Fibroblast of lung (primary cell): ENCODE data around the gene ERLIN1. TPM values are rescaled to one million over a fixed set of nuclear protein-coding genes. Genes with fewer than 3 reads are reported as not detected.

Experiments used
- DNase-seq, 2 donors: peaks; one replicate each; pipeline versions ENCODE4 v3.0.0 to v3.0.0-alpha.2; 2010; ENCODE audit warnings: low read depth in 2 of 2
- H2AFZ ChIP-seq: 2 replicates; pipeline ENCODE4 v1.5.1; 2012; ENCODE audit warnings: low read length, control low read depth, inconsistent platforms
- H3K27ac ChIP-seq: 2 replicates; pipeline ENCODE4 v1.5.1; 2011; ENCODE audit warnings: low read length, control low read depth; ENCODE audit not compliant: insufficient read depth
- H3K27me3 ChIP-seq: 2 replicates; pipeline ENCODE4 v1.5.1; 2011; ENCODE audit warnings: mild to moderate bottlenecking, low read length; ENCODE audit not compliant: control insufficient read depth, insufficient read depth
- H3K36me3 ChIP-seq: 2 replicates; pipeline ENCODE4 v1.5.1; 2011; ENCODE audit warnings: low read length; ENCODE audit not compliant: control insufficient read depth, insufficient read depth
- H3K4me1 ChIP-seq: 2 replicates; pipeline ENCODE4 v1.5.1; 2011; ENCODE audit warnings: low read length; ENCODE audit not compliant: control insufficient read depth, insufficient read depth; ENCODE audit errors: extremely low read depth
- H3K4me2 ChIP-seq: 2 replicates; pipeline ENCODE4 v1.5.1; 2011; ENCODE audit warnings: low read length, control low read depth; ENCODE audit not compliant: insufficient read depth; ENCODE audit errors: extremely low read depth
- H3K4me3 ChIP-seq, 4 experiments: fragments of 200-600 bp in 1 of 4; sonication (generic) in 1 of 4; replicated peaks in 1 of 4; 2 replicates each; pipeline ENCODE4 v1.5.1; 2011 to 2016; ENCODE audit warnings: low read length in 4 of 4, low read depth in 3 of 4, mild to moderate bottlenecking in 3 of 4, control low read depth in 2 of 4, inconsistent platforms in 1 of 4, mixed read lengths in 1 of 4; ENCODE audit not compliant: insufficient read depth in 1 of 4; ENCODE audit errors: control extremely low read depth in 1 of 4
- H3K79me2 ChIP-seq: 2 replicates; pipeline ENCODE4 v1.5.1; 2012; ENCODE audit warnings: mild to moderate bottlenecking, low read length, inconsistent platforms; ENCODE audit not compliant: control insufficient read depth, insufficient read depth
- H3K9ac ChIP-seq: 2 replicates; pipeline ENCODE4 v1.5.1; 2011; ENCODE audit warnings: mild to moderate bottlenecking, low read length, control low read depth; ENCODE audit not compliant: insufficient read depth
- H3K9me3 ChIP-seq: 2 replicates; pipeline ENCODE4 v1.5.1; 2012; ENCODE audit warnings: low read depth, low read length; ENCODE audit not compliant: control insufficient read depth, insufficient read depth
- H4K20me1 ChIP-seq: 2 replicates; pipeline ENCODE4 v1.5.1; 2011; ENCODE audit warnings: low read length; ENCODE audit not compliant: control insufficient read depth, insufficient read depth; ENCODE audit errors: extremely low read depth
- EZH2 ChIP-seq: IDR thresholded peaks from 2 replicates; pipeline ENCODE4 v1.5.1; 2012; ENCODE audit warnings: low read length, control low read depth, mild to moderate bottlenecking; ENCODE audit errors: missing control alignments
- polyA plus RNA-seq, 2 donors: library from polyadenylated mRNA; depleted of rRNA in 1 of 2; stranded (reverse) in 1 of 2; unstranded in 1 of 2; fragments of >200 nt; gene quantifications; 2 replicates each; pipeline ENCODE4 v1.2.1, GENCODE V29; 2011 to 2012; ENCODE audit warnings: missing spikeins in 1 of 2
- total RNA-seq: library from RNA; depleted of rRNA; stranded (reverse); fragments of >200 nt; gene quantifications from 2 replicates; pipeline ENCODE4 v1.2.1, GENCODE V29; 2014
- TF ChIP-seq, protein P1 (sequence below), 2 donors: IDR thresholded peaks in 1 of 2; conservative IDR thresholded peaks in 1 of 2; 1 replicate in 1 of 2; 2 replicates in 1 of 2; pipeline ENCODE4 v1.5.1; 2011 to 2012; ENCODE audit warnings: low read length in 2 of 2, control low read depth in 1 of 2, inconsistent platforms in 1 of 2, low read depth in 1 of 2, mild to moderate bottlenecking in 1 of 2

The ERLIN1 gene
- total and polyA plus RNA-seq, 2 donors (not counting 1 experiment from before 2014, with no cell fraction given), result 52.8 to 74.7 TPM

DNA sequence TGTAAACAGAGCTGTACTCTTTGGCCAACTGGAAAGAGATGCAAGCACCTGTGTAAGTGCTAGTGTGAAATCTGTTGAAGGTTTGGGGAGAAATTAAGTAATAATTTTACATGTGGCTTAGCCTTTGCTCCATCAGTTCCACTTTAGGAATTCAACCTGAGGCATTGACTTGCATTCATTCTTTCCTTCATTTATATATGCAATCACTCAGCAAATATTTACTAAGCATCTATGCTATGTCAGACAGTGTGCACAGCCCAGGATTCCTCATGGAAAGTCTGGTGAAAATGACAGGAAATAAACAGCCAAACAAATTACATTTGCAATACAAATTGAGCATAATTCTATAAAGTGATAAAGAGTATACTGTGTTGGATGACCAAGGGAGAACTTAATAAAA lies 50.3 kb downstream of the ERLIN1 start:
- no peak for DNase-seq
- H3K79me2 ChIP-seq, result no peaks in the 10 kb centered on the region
- no peak for TF ChIP-seq EZH2
- TF ChIP-seq, protein P1, sequence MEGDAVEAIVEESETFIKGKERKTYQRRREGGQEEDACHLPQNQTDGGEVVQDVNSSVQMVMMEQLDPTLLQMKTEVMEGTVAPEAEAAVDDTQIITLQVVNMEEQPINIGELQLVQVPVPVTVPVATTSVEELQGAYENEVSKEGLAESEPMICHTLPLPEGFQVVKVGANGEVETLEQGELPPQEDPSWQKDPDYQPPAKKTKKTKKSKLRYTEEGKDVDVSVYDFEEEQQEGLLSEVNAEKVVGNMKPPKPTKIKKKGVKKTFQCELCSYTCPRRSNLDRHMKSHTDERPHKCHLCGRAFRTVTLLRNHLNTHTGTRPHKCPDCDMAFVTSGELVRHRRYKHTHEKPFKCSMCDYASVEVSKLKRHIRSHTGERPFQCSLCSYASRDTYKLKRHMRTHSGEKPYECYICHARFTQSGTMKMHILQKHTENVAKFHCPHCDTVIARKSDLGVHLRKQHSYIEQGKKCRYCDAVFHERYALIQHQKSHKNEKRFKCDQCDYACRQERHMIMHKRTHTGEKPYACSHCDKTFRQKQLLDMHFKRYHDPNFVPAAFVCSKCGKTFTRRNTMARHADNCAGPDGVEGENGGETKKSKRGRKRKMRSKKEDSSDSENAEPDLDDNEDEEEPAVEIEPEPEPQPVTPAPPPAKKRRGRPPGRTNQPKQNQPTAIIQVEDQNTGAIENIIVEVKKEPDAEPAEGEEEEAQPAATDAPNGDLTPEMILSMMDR (conservative IDR thresholded peaks at IDR 0.05 in 1 of 2, IDR thresholded peaks at IDR 0.05 in 1 of 2; ENCODE audit: low read depth in 1 of 2, low read length in 2 of 2), result no peak

DNA sequence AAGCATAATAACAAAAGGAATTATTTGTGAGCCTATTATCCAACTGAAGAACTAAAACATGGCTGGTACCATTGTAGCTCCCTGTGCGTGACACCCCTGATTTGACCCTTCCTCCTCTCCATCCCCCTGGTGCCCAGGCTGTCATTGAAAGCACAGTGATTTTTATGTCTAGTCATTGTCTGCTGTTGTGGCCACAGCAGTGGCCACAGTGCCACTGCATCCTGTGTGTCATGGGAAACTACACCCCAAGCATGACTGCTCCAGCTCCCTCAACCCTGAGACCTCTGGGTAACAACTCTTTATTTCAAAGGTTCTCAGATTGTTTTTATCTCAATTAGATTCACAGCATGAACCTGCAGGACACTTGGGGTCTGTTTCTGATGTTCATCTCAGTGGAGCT lies 52.0 kb downstream of the ERLIN1 start:
- Histone ChIP-seq H3K79me2 (no peaks in the 10 kb centered on the region), H3K9ac (no peak overlapping the region), H3K9me3 (no peaks in the 10 kb centered on the region), H3K27me3 (peaks cover 2% of the 10 kb centered on the region), H3K4me1 (no peaks in the 10 kb centered on the region), H3K4me2 (no peak overlapping the region), H3K4me3 (no peak overlapping the region), H4K20me1 (no peaks in the 10 kb centered on the region), H3K36me3 (no peaks in the 10 kb centered on the region), H3K27ac (no peak overlapping the region), H2AFZ (no peak overlapping the region)
- TF ChIP-seq EZH2, result no peak
- TF ChIP-seq, protein P1 (conservative IDR thresholded peaks at IDR 0.05 in 1 of 2, IDR thresholded peaks at IDR 0.05 in 1 of 2; ENCODE audit: low read depth in 1 of 2, low read length in 2 of 2), result no peak
- DNase-seq, result no peak

More for the DNA sequence above, 50.3 kb downstream of the ERLIN1 start:
- no peaks in the 10 kb centered on the region for H3K9me3 ChIP-seq
- no peak overlapping the region for H3K27ac ChIP-seq
- H4K20me1 ChIP-seq, result no peaks in the 10 kb centered on the region
- no peak overlapping the region for H3K9ac ChIP-seq
- H3K4me3 ChIP-seq, result no peak overlapping the region
- no peak overlapping the region for H2AFZ ChIP-seq
- no peaks in the 10 kb centered on the region for H3K36me3 ChIP-seq
- no peaks in the 10 kb centered on the region for H3K4me1 ChIP-seq
- no peak overlapping the region for H3K4me2 ChIP-seq
- peaks cover 7% of the 10 kb centered on the region for H3K27me3 ChIP-seq

DNA sequence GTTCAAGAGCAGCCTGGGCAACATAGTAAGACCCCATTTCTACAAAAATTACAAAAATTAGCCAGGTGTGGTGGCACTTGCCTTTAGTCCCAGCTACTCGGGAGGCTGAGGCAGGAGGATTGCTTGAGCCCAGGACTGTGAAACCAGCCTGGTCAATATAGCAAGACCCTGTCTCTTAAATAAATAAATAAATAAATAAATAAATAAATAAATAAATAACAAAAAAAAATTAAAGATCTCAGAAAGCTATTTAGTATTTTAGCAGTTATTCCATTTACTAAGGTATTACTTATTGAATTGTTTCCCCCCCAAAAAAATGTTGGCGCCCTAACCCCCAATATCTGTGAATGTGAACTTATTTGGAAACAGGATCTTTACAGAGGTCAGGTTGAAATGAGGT lies 53.4 kb downstream of the ERLIN1 start:
- no peak for TF ChIP-seq EZH2
- TF ChIP-seq, protein P1 (conservative IDR thresholded peaks at IDR 0.05 in 1 of 2, IDR thresholded peaks at IDR 0.05 in 1 of 2; ENCODE audit: low read depth in 1 of 2, low read length in 2 of 2), result no peak
- H3K9ac ChIP-seq, result no peak overlapping the region
- DNase-seq, result no peak
- H3K4me3 ChIP-seq, result no peak overlapping the region
- no peaks in the 10 kb centered on the region for H3K4me1 ChIP-seq
- no peaks in the 10 kb centered on the region for H3K9me3 ChIP-seq
- H3K36me3 ChIP-seq, result no peaks in the 10 kb centered on the region
- no peak overlapping the region for H2AFZ ChIP-seq
- peaks cover 2% of the 10 kb centered on the region for H3K27me3 ChIP-seq
- H3K79me2 ChIP-seq, result no peaks in the 10 kb centered on the region
- no peak overlapping the region for H3K4me2 ChIP-seq
- no peaks in the 10 kb centered on the region for H4K20me1 ChIP-seq
- no peak overlapping the region for H3K27ac ChIP-seq
